ENCODE data around the gene CADPS2.

The CADPS2 gene

DNA sequence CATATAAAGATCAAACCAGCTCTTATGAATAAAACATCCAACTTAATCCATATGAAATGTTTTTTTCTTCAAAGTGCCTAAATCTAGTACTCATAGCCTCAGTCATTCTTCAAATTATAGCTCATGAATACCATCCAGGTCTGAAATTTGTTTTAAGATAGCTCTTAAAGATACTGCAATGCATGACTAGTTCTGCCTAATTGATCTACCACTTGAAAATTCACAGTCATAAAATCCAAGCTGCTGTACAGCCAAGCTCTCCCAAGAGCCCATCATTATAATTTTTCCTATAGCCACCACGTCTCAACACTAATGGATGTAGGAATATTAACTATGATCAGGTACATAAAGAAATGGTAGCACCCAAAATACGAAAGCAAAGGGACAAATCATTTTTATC lies 95.7 kb downstream of the CADPS2 start:
- Histone ChIP-seq H3K4me3 (ENCODE audit: insufficient read depth, low read depth, low read length) (no peak overlapping the region), H3K36me3 (ENCODE audit: control insufficient read depth, insufficient read depth, low read length) (no peaks in the 10 kb centered on the region), H3K27ac (ENCODE audit: insufficient read depth, low read depth, low read length, poor library complexity, severe bottlenecking) (no peak overlapping the region), H3K27me3 (ENCODE audit: control insufficient read depth, insufficient read depth, low read length, poor library complexity, severe bottlenecking) (no peaks in the 10 kb centered on the region), H3K4me1 (ENCODE audit: control insufficient read depth, insufficient read depth, low read length) (no peaks in the 10 kb centered on the region), H3K9me3 (ENCODE audit: control insufficient read depth, low read length) (no peaks in the 10 kb centered on the region)
- 92 to 95% methylated on average over 1 of the region's 2 CpGs for WGBS, 2 experiments

DNA sequence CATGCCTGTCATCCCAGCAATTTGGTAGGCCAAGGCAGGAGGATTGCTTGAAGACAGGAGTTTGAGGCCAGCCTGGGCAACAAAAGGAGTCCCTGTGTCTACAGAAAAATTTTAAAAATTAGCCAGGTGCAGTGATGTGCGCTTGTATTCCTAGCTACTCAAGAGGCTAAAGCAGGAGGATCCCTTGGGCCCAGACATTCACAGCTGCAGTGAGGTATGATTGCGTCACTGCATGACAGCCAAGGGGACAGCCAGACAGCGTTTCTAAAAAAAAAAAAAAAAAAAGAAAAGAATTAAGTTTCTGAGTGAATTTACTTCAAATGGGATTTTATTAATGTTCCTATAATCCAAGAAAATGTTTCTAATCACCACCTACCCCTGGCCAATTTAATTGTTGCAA lies 96.1 kb downstream of the CADPS2 start:
- Histone ChIP-seq H3K27me3 (ENCODE audit: control insufficient read depth, insufficient read depth, low read length, poor library complexity, severe bottlenecking) (no peaks in the 10 kb centered on the region), H3K9me3 (ENCODE audit: control insufficient read depth, low read length) (no peaks in the 10 kb centered on the region), H3K4me3 (ENCODE audit: insufficient read depth, low read depth, low read length) (no peak overlapping the region), H3K4me1 (ENCODE audit: control insufficient read depth, insufficient read depth, low read length) (no peaks in the 10 kb centered on the region), H3K36me3 (ENCODE audit: control insufficient read depth, insufficient read depth, low read length) (no peaks in the 10 kb centered on the region), H3K27ac (ENCODE audit: insufficient read depth, low read depth, low read length, poor library complexity, severe bottlenecking) (no peak overlapping the region)
- WGBS, 2 experiments, result 84 to 92% methylated on average over 3 of the region's 3 CpGs

DNA sequence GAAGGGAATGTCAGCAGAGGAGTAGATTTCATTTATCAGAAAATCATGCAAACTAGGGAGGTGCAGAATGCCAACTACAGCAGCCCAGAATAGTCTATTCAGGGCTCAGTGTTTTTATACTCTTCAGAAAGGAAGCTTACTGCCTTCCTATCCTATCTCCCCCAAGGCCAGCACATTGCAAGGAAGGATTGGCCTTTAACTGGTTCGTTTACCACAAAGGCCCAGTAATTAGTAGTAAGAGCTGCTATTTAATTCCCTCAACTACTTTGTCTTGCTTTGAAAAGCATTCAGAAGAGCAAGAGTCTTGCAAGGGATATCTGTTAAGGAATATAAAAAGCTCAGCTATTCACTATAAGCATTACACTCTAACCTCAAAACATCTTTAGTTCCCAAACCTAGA lies 97.1 kb downstream of the CADPS2 start:
- no peaks in the 10 kb centered on the region for H3K4me1 ChIP-seq (ENCODE audit: control insufficient read depth, insufficient read depth, low read length)
- no peaks in the 10 kb centered on the region for H3K27me3 ChIP-seq (ENCODE audit: control insufficient read depth, insufficient read depth, low read length, poor library complexity, severe bottlenecking)
- 17% methylated on average over 1 of the region's 1 CpG; no CpG with 5 or more reads in 1 of the 2 experiments for WGBS, 2 experiments
- H3K27ac ChIP-seq (ENCODE audit: insufficient read depth, low read depth, low read length, poor library complexity, severe bottlenecking), result no peak overlapping the region
- no peaks in the 10 kb centered on the region for H3K36me3 ChIP-seq (ENCODE audit: control insufficient read depth, insufficient read depth, low read length)
- no peak overlapping the region for H3K4me3 ChIP-seq (ENCODE audit: insufficient read depth, low read depth, low read length)
- no peaks in the 10 kb centered on the region for H3K9me3 ChIP-seq (ENCODE audit: control insufficient read depth, low read length)

- Histone ChIP-seq H3K4me1 (ENCODE audit: control insufficient read depth, insufficient read depth, low read length) (peaks cover 23% of the 10 kb centered on the region), H3K9me3 (ENCODE audit: control insufficient read depth, low read length) (no peaks in the 10 kb centered on the region), H3K36me3 (ENCODE audit: control insufficient read depth, insufficient read depth, low read length) (no peaks in the 10 kb centered on the region), H3K27me3 (ENCODE audit: control insufficient read depth, insufficient read depth, low read length, poor library complexity, severe bottlenecking) (no peaks in the 10 kb centered on the region), H3K27ac (ENCODE audit: insufficient read depth, low read depth, low read length, poor library complexity, severe bottlenecking) (no peak overlapping the region), H3K4me3 (ENCODE audit: insufficient read depth, low read depth, low read length) (no peak overlapping the region)
- WGBS, 2 experiments, result 85 to 86% methylated on average over 3 to 4 of the region's 4 CpGs
These were observed 115.4 kb downstream of the CADPS2 start for GRCh38 chr7:122770686-122771335.

DNA sequence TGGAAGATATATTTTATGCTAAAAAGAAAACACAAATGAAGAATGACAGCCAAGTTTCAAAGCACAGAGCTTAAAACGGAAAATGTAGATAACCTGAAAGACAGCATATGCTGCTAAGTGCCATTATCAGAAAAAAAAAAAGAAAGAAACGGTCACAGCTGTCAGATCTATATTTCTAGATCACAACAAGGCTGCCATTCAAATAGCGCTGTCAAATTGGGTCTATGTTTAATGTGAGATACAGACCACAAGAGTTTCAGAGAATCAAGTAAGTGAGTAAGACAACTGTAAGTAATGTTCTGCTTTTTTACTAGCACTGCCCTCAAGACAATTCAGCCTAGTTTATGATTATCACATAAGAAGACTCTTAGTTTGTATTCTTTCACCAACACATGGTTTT lies 117.4 kb downstream of the CADPS2 start:
- no peak overlapping the region for H3K27ac ChIP-seq (ENCODE audit: insufficient read depth, low read depth, low read length, poor library complexity, severe bottlenecking)
- peaks cover 23% of the 10 kb centered on the region for H3K4me1 ChIP-seq (ENCODE audit: control insufficient read depth, insufficient read depth, low read length)
- H3K36me3 ChIP-seq (ENCODE audit: control insufficient read depth, insufficient read depth, low read length), result no peaks in the 10 kb centered on the region
- H3K27me3 ChIP-seq (ENCODE audit: control insufficient read depth, insufficient read depth, low read length, poor library complexity, severe bottlenecking), result no peaks in the 10 kb centered on the region
- no peak overlapping the region for H3K4me3 ChIP-seq (ENCODE audit: insufficient read depth, low read depth, low read length)
- no peaks in the 10 kb centered on the region for H3K9me3 ChIP-seq (ENCODE audit: control insufficient read depth, low read length)
- 89 to 97% methylated on average over 2 to 3 of the region's 3 CpGs for WGBS, 2 experiments

- Histone ChIP-seq H3K4me3 (ENCODE audit: insufficient read depth, low read depth, low read length) (no peak overlapping the region), H3K27me3 (ENCODE audit: control insufficient read depth, insufficient read depth, low read length, poor library complexity, severe bottlenecking) (no peaks in the 10 kb centered on the region), H3K9me3 (ENCODE audit: control insufficient read depth, low read length) (no peaks in the 10 kb centered on the region), H3K4me1 (ENCODE audit: control insufficient read depth, insufficient read depth, low read length) (peaks cover 23% of the 10 kb centered on the region), H3K36me3 (ENCODE audit: control insufficient read depth, insufficient read depth, low read length) (no peaks in the 10 kb centered on the region), H3K27ac (ENCODE audit: insufficient read depth, low read depth, low read length, poor library complexity, severe bottlenecking) (no peak overlapping the region)
- WGBS, 2 experiments, result 8 to 22% methylated on average over 2 of the region's 3 CpGs
These were observed 118.9 kb downstream of the CADPS2 start for GRCh38 chr7:122767339-122767738.

GRCh38 chr7:122766593-122766992 lies 119.7 kb downstream of the CADPS2 start:
- Histone ChIP-seq H3K27me3 (ENCODE audit: control insufficient read depth, insufficient read depth, low read length, poor library complexity, severe bottlenecking) (no peaks in the 10 kb centered on the region), H3K9me3 (ENCODE audit: control insufficient read depth, low read length) (no peaks in the 10 kb centered on the region), H3K36me3 (ENCODE audit: control insufficient read depth, insufficient read depth, low read length) (no peaks in the 10 kb centered on the region), H3K4me3 (ENCODE audit: insufficient read depth, low read depth, low read length) (no peak overlapping the region), H3K4me1 (ENCODE audit: control insufficient read depth, insufficient read depth, low read length) (peaks cover 23% of the 10 kb centered on the region), H3K27ac (ENCODE audit: insufficient read depth, low read depth, low read length, poor library complexity, severe bottlenecking) (no peak overlapping the region)
- 100% methylated on average over 1 of the region's 1 CpG for WGBS, 2 experiments

GRCh38 chr7:122764902-122765301 lies 121.4 kb downstream of the CADPS2 start:
- 100% methylated on average over 1 of the region's 1 CpG; no CpG with 5 or more reads in 1 of the 2 experiments for WGBS, 2 experiments
- Histone ChIP-seq H3K27me3 (ENCODE audit: control insufficient read depth, insufficient read depth, low read length, poor library complexity, severe bottlenecking) (no peaks in the 10 kb centered on the region), H3K27ac (ENCODE audit: insufficient read depth, low read depth, low read length, poor library complexity, severe bottlenecking) (no peak overlapping the region), H3K4me3 (ENCODE audit: insufficient read depth, low read depth, low read length) (no peak overlapping the region), H3K36me3 (ENCODE audit: control insufficient read depth, insufficient read depth, low read length) (no peaks in the 10 kb centered on the region), H3K9me3 (ENCODE audit: control insufficient read depth, low read length) (no peaks in the 10 kb centered on the region), H3K4me1 (ENCODE audit: control insufficient read depth, insufficient read depth, low read length) (peaks cover 21% of the 10 kb centered on the region)

DNA sequence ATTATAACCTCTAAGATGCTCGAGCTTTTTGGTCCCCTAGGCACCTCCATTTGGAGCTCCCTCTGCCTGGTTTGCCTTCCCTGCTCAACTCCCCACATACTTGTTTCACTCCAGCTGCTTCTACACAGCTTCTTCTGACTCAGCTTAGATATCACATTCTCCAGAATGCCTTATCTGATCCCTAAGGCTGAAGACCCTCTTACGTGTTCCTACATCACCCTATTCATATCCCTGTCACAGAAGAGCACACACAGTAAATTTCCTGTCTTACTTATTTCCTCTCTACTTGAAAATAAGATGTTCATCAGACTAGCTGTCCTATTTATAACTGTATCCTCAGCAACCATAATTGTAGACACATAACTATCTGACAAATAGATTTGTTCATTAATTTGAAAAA lies 122.2 kb downstream of the CADPS2 start:
- no peaks in the 10 kb centered on the region for H3K27me3 ChIP-seq (ENCODE audit: control insufficient read depth, insufficient read depth, low read length, poor library complexity, severe bottlenecking)
- WGBS, 2 experiments, result 92 to 96% methylated on average over 2 of the region's 2 CpGs
- no peak overlapping the region for H3K4me3 ChIP-seq (ENCODE audit: insufficient read depth, low read depth, low read length)
- H3K36me3 ChIP-seq (ENCODE audit: control insufficient read depth, insufficient read depth, low read length), result no peaks in the 10 kb centered on the region
- H3K4me1 ChIP-seq (ENCODE audit: control insufficient read depth, insufficient read depth, low read length), result peaks cover 20% of the 10 kb centered on the region
- no peak overlapping the region for H3K27ac ChIP-seq (ENCODE audit: insufficient read depth, low read depth, low read length, poor library complexity, severe bottlenecking)
- no peaks in the 10 kb centered on the region for H3K9me3 ChIP-seq (ENCODE audit: control insufficient read depth, low read length)

- no peak overlapping the region for H3K4me3 ChIP-seq (ENCODE audit: insufficient read depth, low read depth, low read length)
- no peaks in the 10 kb centered on the region for H3K27me3 ChIP-seq (ENCODE audit: control insufficient read depth, insufficient read depth, low read length, poor library complexity, severe bottlenecking)
- peaks cover 6% of the 10 kb centered on the region for H3K4me1 ChIP-seq (ENCODE audit: control insufficient read depth, insufficient read depth, low read length)
- WGBS, 2 experiments, result 100% methylated on average over 1 to 2 of the region's 2 CpGs
- no peak overlapping the region for H3K27ac ChIP-seq (ENCODE audit: insufficient read depth, low read depth, low read length, poor library complexity, severe bottlenecking)
- H3K36me3 ChIP-seq (ENCODE audit: control insufficient read depth, insufficient read depth, low read length), result no peaks in the 10 kb centered on the region
- H3K9me3 ChIP-seq (ENCODE audit: control insufficient read depth, low read length), result no peaks in the 10 kb centered on the region
These were observed 124.2 kb downstream of the CADPS2 start for GRCh38 chr7:122762071-122762470.

GRCh38 chr7:122758501-122758900 lies 127.8 kb downstream of the CADPS2 start:
- no peaks in the 10 kb centered on the region for H3K9me3 ChIP-seq (ENCODE audit: control insufficient read depth, low read length)
- H3K4me3 ChIP-seq (ENCODE audit: insufficient read depth, low read depth, low read length), result no peak overlapping the region
- H3K4me1 ChIP-seq (ENCODE audit: control insufficient read depth, insufficient read depth, low read length), result no peaks in the 10 kb centered on the region
- no CpG with 5 or more reads among the region's 1 CpG for WGBS, 2 experiments
- no peaks in the 10 kb centered on the region for H3K36me3 ChIP-seq (ENCODE audit: control insufficient read depth, insufficient read depth, low read length)
- H3K27me3 ChIP-seq (ENCODE audit: control insufficient read depth, insufficient read depth, low read length, poor library complexity, severe bottlenecking), result no peaks in the 10 kb centered on the region
- no peak overlapping the region for H3K27ac ChIP-seq (ENCODE audit: insufficient read depth, low read depth, low read length, poor library complexity, severe bottlenecking)

Measured in ectodermal cell (in vitro differentiated cells).